ENCODE data around the gene CAB39L. TPM values are rescaled to one million over a fixed set of nuclear protein-coding genes. Genes with fewer than 3 reads are reported as not detected.

The CAB39L gene
- total RNA-seq, 2 donors from 2014 or later, result 6.1 to 14.5 TPM

- DNase-seq, result no peak
- no peak overlapping the region for H3K4me3 ChIP-seq
- H3K4me1 ChIP-seq, result no peaks in the 10 kb centered on the region
- no peak overlapping the region for H3K9ac ChIP-seq (ENCODE audit: low read depth in 2 of 2, low read length in 2 of 2)
- no peaks in the 10 kb centered on the region for H3K27me3 ChIP-seq
- H3K36me3 ChIP-seq, result peaks cover 5% of the 10 kb centered on the region
- TF ChIP-seq CTCF (IDR thresholded peaks at IDR 0.05), result no peak
- H3K9me3 ChIP-seq, result no peaks in the 10 kb centered on the region
- no peak overlapping the region for H3K27ac ChIP-seq
- intact Hi-C loops (cut with DNase I), result no loop called here
Observed at GRCh38 chr13:49265822-49266221, 178.0 kb downstream of the CAB39L start.

- no peaks in the 10 kb centered on the region for H3K9me3 ChIP-seq
- H3K4me1 ChIP-seq, result no peaks in the 10 kb centered on the region
- TF ChIP-seq CTCF (IDR thresholded peaks at IDR 0.05), result no peak
- no peak overlapping the region for H3K9ac ChIP-seq (ENCODE audit: low read depth in 2 of 2, low read length in 2 of 2)
- peaks cover 5% of the 10 kb centered on the region for H3K36me3 ChIP-seq
- intact Hi-C loops (cut with DNase I), result no loop called here
- no peaks in the 10 kb centered on the region for H3K27me3 ChIP-seq
- no peak for DNase-seq
- H3K4me3 ChIP-seq, result no peak overlapping the region
- H3K27ac ChIP-seq, result no peak overlapping the region
Observed at GRCh38 chr13:49262634-49263033, 181.2 kb downstream of the CAB39L start.

GRCh38 chr13:49259586-49259985 is 184.3 kb downstream of the CAB39L start:
- H3K36me3 ChIP-seq, result peaks cover 5% of the 10 kb centered on the region
- intact Hi-C loops (cut with DNase I), result no loop called here

More at GRCh38 chr13:49259586-49259985, 184.3 kb downstream of the CAB39L start:
- Histone ChIP-seq H3K9me3 (no peaks in the 10 kb centered on the region), H3K9ac (ENCODE audit: low read depth in 2 of 2, low read length in 2 of 2) (no peak overlapping the region), H3K4me1 (no peaks in the 10 kb centered on the region), H3K27me3 (no peaks in the 10 kb centered on the region), H3K27ac (no peak overlapping the region), H3K4me3 (no peak overlapping the region)
- no peak for TF ChIP-seq CTCF (IDR thresholded peaks at IDR 0.05)
- DNase-seq, result no peak

Other genes with a start within 250 kb of the CAB39L start
- not detected for gene MLNR, start 223.7 kb downstream of the CAB39L start, total RNA-seq
- 10 to 100 TPM in 1 of 2 donors, 1 to 10 TPM in 1; 8.9 to 10.1 TPM for gene CDADC1, start 196.1 kb downstream of the CAB39L start, total RNA-seq
- 1 to 10 TPM; 7.7 to 9.5 TPM for gene SETDB2, start 210 bp upstream of the CAB39L start, total RNA-seq
- gene PHF11, start 51.9 kb upstream of the CAB39L start, total RNA-seq, result 10 to 100 TPM; 20.3 to 24.1 TPM
- 1 to 10 TPM; 6.2 to 7.5 TPM for gene RCBTB1, start 141.5 kb upstream of the CAB39L start, total RNA-seq
- 1 to 10 TPM in 1 of 2 donors, under 1 TPM in 1; 0.84 to 2.3 TPM for gene ARL11, start 184.4 kb upstream of the CAB39L start, total RNA-seq
- 10 to 100 TPM; 50.0 to 77.6 TPM for gene EBPL, start 247.4 kb upstream of the CAB39L start, total RNA-seq